ENCODE data around the gene PTPN14.

PTPN14 gene

GRCh38 chr1:214453109-214453722 is 98.2 kb downstream of the PTPN14 start:
- DNase-seq (ENCODE audit: low spot score), result no peak

DNA sequence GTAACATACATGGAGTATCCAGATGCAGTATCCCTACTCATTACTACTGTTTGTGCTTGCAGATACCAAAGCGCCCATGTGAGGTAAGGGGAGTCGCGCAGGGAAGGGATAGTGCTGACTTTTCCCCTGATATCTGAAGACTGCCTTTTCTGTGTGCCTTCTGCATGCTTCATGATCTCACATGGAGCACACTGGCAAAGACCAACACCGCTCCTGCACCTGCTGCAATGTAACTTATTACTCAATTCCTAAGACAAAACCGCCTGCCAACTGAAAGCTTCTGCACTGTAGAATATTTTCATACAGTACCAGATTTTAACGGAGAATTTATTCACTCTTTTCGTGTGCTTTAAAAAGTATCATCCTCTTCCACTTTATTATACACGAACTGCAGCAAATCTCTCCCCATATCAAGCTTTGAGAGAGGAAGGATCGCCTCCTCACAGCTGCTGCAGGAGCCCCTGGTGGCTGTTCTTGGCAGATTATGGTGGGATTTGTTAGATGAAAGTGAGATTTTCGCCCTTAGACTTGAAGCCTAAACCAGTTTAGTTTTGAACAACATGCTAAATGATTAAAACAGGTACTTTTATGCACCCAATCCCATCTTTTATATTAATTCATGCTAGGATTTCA is 99.1 kb downstream of the PTPN14 start:
- no peak for DNase-seq (ENCODE audit: low spot score)

- no peak for DNase-seq (ENCODE audit: low spot score)
These were observed 99.8 kb downstream of the PTPN14 start for GRCh38 chr1:214451596-214451995.

DNA sequence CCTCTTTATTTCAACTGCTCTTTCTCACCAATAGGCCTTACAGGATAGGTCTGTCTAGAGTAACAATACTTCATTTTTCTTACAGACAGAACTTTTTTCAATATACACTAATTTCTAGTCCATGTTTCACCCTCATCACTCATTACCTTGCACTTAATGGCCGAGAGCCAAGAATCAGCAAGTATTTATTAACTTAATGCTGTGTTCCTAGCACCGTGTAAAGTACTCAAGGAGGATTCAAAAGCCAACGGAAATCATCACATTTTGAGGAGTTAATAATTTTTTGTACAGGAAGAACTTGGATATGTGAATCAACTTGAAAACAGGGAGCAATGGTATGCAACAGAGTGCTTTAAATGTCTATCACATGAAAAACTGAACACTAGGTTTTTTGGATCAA is 102.0 kb downstream of the PTPN14 start:
- no peak for DNase-seq (ENCODE audit: low spot score)

- DNase-seq (ENCODE audit: low spot score), result no peak
These were observed 102.9 kb downstream of the PTPN14 start for GRCh38 chr1:214448536-214448935.

DNA sequence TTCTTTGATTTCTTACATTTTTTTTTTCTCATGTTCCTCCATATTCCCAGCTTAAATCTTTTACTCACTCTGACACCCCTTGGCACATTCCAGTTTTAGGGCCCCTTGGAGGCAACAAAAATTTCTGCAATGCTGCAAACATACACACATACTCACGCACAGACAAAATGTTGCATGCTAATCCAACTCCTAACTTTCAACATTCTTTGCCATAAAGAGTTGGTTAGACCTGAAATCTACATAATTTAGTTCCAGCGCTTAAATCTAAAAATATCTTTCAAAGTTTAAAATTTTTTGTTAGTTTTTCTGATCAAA is 103.9 kb downstream of the PTPN14 start:
- DNase-seq (ENCODE audit: low spot score), result no peak

DNA sequence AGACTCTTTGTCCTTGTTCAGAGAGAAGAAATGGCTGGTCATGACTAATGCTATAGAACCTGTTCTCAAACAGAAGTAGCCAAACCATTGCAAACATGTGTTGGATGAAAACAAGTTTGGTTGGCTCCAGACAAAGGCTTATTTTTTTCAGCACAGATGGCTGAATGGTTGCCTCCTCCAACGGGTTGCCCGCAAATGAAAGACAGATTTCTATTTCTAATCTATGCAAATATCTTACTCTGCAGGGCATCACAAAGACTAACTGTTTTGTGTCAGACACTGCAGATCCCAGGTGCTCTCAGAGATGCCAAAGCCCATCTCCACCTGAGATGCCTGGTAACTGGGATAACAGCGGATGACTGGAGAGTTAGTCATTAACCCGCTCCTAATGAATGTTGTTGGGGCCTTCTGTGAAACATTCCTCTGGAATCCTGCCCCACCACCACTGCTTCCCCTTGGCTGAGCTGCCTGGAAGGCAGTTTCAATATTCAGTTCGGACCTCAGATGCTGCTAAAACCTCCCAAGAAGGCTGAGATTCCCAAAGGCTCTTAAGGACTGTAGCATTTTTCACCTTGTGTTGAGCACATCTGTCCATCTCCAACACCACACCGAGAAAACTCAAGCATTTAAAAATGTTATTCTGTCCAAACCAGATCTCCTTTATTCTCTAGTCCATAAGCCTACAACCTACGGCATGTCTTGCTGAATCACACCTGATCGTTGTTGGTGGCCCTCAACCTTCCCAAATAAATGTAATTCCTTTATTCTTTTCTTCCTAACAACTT is 104.4 kb downstream of the PTPN14 start:
- DNase-seq (ENCODE audit: low spot score), result peak; percentile 70

- peak; percentile 42 for DNase-seq (ENCODE audit: low spot score)
These were observed 105.4 kb downstream of the PTPN14 start for GRCh38 chr1:214445831-214446614.

- DNase-seq (ENCODE audit: low spot score), result no peak
These were observed 106.2 kb downstream of the PTPN14 start for GRCh38 chr1:214445199-214445598.

DNA sequence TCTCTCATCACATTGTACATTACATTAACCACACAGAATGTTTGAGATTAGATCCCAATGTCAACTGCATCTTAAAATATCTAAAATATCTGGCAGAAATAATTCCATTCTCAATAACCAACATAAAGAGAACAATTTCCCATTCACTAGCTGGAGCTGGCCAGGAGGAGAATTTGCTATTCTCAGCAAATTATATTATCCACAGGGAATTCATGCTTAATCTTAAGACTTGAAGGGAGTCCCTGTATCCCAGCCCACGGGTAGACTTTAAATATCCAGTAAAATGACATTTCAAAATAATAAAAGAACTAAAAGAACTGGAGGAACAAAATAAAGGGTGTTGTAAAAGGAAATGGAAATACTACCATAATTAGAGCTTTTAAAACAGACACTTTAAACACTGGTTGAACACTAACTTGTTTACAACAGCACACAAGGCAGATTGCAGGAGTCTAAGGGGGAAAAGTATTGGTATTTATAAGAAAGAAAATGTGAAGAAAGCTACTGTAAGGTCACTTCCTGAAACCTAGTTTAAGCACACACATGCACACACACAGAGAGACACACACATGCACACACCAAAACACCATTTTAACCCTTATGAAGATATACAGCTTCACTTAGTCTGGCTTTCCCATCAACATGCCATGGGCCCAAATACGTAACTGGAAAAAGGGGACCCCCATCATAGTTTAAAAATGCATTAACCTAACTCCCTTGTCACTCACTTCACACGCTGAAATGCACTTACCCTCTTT is 107.0 kb downstream of the PTPN14 start:
- DNase-seq (ENCODE audit: low spot score), result no peak

DNA sequence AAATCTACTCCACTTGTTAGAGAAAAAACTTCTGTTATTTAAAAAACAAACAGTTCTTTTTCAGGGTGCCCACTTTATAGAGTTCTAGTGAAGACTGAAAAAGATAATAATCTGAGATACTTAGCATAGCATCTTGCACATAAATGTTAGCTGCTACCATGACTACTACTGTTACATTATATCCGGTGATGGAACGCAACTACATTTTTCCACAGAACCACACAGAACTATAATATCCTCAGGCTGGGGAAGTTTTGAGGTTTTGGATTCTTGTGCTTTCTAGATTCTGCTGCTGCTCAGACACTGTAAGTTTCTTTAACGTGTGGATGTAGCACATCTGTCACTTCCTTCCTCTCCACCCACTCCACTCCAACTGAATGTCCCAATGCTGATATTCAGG is 110.3 kb downstream of the PTPN14 start:
- DNase-seq (ENCODE audit: low spot score), result no peak

- DNase-seq (ENCODE audit: low spot score), result no peak
These were observed 111.0 kb downstream of the PTPN14 start for GRCh38 chr1:214440219-214440965.

DNA sequence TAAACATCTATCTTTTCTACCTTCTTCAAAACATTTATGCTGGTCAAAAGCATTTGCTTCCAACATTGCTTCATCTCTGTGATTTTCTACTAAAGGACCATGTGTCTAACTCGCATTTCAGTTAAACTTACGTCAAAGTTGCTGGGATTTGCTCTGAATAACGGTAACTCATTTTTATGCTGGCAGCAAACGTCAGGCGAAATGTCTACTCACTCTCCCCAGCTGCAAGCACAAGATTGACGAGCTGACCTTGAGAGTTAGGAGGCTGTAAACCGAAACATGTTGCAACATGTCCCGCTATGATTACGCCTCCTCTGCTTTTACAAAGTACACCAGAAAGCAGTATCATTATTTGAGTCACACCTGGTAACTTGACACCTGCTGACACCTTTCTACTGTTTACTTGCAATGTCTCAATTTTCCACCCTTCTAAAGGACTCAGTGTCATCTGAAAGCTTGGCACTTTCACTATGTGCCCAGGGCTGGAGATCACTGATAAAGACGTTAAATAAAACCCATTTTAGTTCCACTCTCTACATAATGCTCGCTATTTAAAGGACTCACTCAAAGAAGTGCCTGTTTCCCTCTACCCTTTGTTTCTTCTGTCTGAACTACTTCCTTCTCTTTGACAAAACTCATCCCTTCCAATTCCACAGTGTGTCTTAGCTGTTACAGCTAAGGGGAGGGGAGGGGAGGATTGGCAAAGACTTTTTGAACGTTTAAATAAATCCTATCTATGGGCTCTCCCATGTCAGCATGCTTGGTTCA is 111.9 kb downstream of the PTPN14 start:
- DNase-seq (ENCODE audit: low spot score), result no peak

DNA sequence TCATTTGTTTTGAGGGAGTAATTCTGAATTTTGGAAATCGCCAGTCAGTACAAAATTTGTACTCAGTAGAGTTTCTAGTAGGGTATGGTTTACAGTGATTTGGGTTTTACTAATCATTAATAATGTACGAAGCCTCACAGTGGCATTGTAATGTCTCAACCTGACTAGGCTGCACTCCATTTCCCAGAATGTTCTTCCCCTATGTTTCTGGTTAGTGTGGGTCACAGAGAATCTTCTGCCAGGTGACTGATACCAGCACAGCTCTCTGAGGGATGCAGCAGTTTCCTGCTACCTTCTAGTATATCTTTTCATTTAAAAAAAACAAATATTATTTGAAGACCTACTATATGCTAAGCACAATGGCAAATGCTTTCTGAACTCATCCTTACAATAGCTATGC is 112.9 kb downstream of the PTPN14 start:
- DNase-seq (ENCODE audit: low spot score), result no peak

DNA sequence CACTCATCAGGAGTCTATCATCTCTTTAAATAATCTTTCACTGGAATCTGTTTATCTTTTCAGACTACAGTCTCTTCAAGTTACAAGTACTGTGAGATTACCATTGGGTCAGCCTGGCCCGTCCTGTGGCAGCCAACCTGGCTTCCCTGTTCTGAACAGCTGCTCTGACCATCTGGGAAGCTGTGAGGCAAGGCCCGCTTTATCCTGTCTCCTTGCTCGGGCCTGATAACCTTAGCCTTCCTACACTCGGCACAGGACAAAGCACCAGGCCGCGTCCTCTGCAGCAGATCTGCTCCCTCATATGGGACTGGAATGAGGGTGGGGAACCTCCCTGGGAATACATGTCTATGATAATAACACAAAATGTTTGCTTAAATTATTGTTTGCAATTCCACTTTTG is 113.3 kb downstream of the PTPN14 start:
- DNase-seq (ENCODE audit: low spot score), result no peak

DNA sequence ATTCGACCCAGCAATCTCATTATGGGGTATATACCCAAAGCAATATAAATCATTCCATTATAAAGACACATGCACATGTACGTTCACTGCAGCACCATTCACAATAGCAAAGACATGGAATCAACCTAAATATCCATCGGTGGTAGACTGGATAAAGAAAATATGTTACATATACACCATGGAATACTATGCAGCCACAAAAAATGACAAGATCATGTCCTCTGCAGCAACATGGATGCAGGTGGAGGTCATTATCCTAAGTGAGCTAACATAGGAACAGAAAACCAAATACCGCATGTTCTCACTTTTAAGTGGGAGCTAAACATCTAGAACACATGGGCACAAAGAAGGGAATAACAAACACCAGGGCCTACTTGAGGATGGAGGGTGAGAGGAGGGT is 115.5 kb downstream of the PTPN14 start:
- no peak for DNase-seq (ENCODE audit: low spot score)

DNA sequence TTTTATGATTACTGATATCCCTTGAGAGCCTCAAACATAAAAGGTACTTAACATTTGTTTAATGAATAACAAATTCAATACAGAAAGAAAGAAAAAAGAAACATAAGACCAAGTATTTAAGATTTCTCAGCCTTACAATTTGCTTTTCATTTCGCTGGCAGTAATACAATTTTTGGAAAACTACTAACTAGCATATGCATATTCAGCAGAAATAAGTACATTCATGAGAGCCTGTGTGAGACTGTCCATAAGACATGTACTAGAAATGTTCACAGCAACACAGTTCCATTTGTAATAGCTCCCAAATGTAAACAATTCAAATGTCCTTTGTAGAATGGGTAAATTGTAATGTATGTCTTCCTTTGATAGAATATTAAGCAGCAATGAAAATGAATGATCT is 119.2 kb downstream of the PTPN14 start:
- no peak for DNase-seq (ENCODE audit: low spot score)

- no peak for DNase-seq (ENCODE audit: low spot score)
These were observed 121.2 kb downstream of the PTPN14 start for GRCh38 chr1:214429951-214430770.

DNA sequence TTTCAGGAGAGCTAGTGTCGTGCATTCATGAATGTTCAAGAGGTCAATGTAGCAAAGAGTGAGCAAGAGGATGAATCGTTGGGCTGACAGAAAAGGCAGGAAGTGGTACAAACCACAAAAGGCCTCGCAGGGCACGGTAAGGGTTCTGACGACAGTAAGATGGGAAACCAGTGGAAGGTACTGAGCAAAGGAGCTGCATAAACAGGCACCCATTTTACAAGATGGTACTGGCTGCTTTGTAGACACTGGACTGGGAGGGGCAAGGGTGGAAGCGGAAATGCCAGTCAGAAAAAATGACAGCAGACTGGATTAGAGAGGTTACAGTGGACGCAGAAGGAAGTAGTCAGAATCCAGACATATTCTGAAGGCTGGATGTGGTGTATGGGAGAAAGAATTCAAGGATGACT is 123.5 kb downstream of the PTPN14 start:
- peak; percentile 51 for DNase-seq (ENCODE audit: low spot score)

GRCh38 chr1:214426426-214426812 is 125.0 kb downstream of the PTPN14 start:
- DNase-seq (ENCODE audit: low spot score), result no peak

Measured in RKO (cell line).